ENCODE results near the gene TUT4.

TUT4 gene

GRCh38 chr1:52463891-52464290 is 89.0 kb downstream of the TUT4 start:
- no peak for DNase-seq

GRCh38 chr1:52461821-52462220 is 91.1 kb downstream of the TUT4 start:
- no peak for DNase-seq

- DNase-seq = no peak
These were observed 92.2 kb downstream of the TUT4 start for GRCh38 chr1:52460694-52461093.

- DNase-seq = no peak
These were observed 97.2 kb downstream of the TUT4 start for GRCh38 chr1:52455686-52456085.

- DNase-seq = no peak
These were observed 98.1 kb downstream of the TUT4 start for GRCh38 chr1:52454779-52455178.

GRCh38 chr1:52454127-52454526 is 98.8 kb downstream of the TUT4 start:
- DNase-seq = no peak

GRCh38 chr1:52444463-52444862 is 108.4 kb downstream of the TUT4 start:
- no peak for DNase-seq

GRCh38 chr1:52439976-52440375 is 112.9 kb downstream of the TUT4 start:
- no peak for DNase-seq

GRCh38 chr1:52436817-52437216 is 116.1 kb downstream of the TUT4 start:
- DNase-seq = no peak

- DNase-seq = no peak
These were observed 117.2 kb downstream of the TUT4 start for GRCh38 chr1:52435650-52436049.

- no peak for DNase-seq
These were observed 117.7 kb downstream of the TUT4 start for GRCh38 chr1:52435211-52435610.

GRCh38 chr1:52432807-52433206 is 120.1 kb downstream of the TUT4 start:
- DNase-seq = no peak

GRCh38 chr1:52427152-52427551 is 125.7 kb downstream of the TUT4 start:
- DNase-seq = no peak

GRCh38 chr1:52426371-52426770 is 126.5 kb downstream of the TUT4 start:
- no peak for DNase-seq

- no peak for DNase-seq
These were observed 128.1 kb downstream of the TUT4 start for GRCh38 chr1:52424813-52425212.

- DNase-seq = no peak
These were observed 128.7 kb downstream of the TUT4 start for GRCh38 chr1:52424231-52424636.

GRCh38 chr1:52423771-52424170 is 129.1 kb downstream of the TUT4 start:
- peak; percentile 2 to 51 (median 34) for DNase-seq

GRCh38 chr1:52423055-52423454 is 129.8 kb downstream of the TUT4 start:
- no peak for DNase-seq

- no peak for DNase-seq
These were observed 132.2 kb downstream of the TUT4 start for GRCh38 chr1:52420713-52421112.

- DNase-seq = no peak
These were observed 136.1 kb downstream of the TUT4 start for GRCh38 chr1:52416811-52417210.

- DNase-seq = no peak
These were observed 137.9 kb downstream of the TUT4 start for GRCh38 chr1:52414942-52415341.

GRCh38 chr1:52413410-52413989 is 139.4 kb downstream of the TUT4 start:
- DNase-seq = no peak

GRCh38 chr1:52404975-52405338 is 147.9 kb downstream of the TUT4 start:
- no peak for DNase-seq

- DNase-seq = peak; percentile 90 to 97 (median 94)
These were observed 148.5 kb downstream of the TUT4 start, which contains the start of the genes ORC1 and PRPF38A for GRCh38 chr1:52404116-52404974. TSS of gene ORC1 (minus strand) at chr1:52404423. CDS start at chr1:52402223, 2,200 bp downstream. TSS of gene PRPF38A (plus strand) at chr1:52404602. CDS start at chr1:52404750, 148 bp downstream.

Data from activated naive CD4-positive, alpha-beta T cell (primary cell).